ENCODE data around the gene NOC3L. TPM values are rescaled to one million over a fixed set of nuclear protein-coding genes. Genes with fewer than 3 reads are reported as not detected.
A peak's percentile ranks its signal among the peaks of the same experiment; 100 is the strongest.

The NOC3L gene
- total RNA-seq, 1 experiment from 2014 or later: 49.1 TPM

DNA sequence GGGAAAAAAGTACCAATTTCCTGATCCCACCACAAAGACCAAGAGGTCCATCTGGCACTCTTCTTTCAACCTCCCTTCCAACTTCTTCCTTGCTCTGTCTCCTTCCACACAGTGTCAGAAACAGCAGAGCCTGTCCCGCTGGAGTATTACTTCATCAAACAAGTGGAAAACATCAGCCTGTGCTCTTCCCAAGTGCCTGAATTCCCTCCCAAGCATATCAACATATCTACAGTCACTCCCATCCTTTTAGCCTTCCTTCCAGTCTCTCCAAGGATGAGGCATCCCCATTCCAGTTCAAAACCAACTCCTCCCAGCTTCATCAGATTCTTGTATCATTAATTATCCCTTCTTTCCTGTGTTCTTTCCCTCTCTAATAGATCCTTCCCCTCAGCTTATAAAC lies 1.7 kb upstream of the NOC3L start:
- no peak for DNase-seq (ENCODE audit: low read depth)

- DNase-seq (ENCODE audit: low read depth): no peak
Measured at GRCh38 chr10:94363251-94363565, 469 bp upstream of the NOC3L start.

- peak; percentile 21 for DNase-seq (ENCODE audit: low read depth)
Measured at GRCh38 chr10:94361171-94361794, 1.5 kb downstream of the NOC3L start.

- peak; percentile 96 for DNase-seq (ENCODE audit: low read depth)
Measured at GRCh38 chr10:94358480-94358879, 4.3 kb downstream of the NOC3L start.

DNA sequence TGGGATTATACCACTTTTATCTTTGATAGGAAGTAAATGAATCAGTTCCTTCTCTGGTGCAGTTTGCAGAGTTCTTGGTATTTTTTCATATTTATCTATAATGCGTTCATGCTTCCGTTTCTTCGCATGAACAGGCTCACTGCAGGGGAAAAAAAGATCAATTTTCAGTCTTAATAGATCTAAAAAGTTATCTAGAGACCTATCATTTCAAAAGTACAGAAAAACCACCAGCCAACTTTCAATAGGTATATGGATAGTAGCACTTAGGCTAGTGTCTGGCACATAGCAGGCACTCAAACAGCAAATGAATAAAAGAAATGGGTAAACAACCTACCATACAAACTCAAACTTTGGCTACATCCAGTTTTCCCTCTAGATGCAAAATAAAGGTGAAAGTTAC lies 5.5 kb downstream of the NOC3L start:
- no peak for DNase-seq (ENCODE audit: low read depth)

- DNase-seq (ENCODE audit: low read depth): no peak
Measured at GRCh38 chr10:94355841-94356240, 6.9 kb downstream of the NOC3L start.

DNA sequence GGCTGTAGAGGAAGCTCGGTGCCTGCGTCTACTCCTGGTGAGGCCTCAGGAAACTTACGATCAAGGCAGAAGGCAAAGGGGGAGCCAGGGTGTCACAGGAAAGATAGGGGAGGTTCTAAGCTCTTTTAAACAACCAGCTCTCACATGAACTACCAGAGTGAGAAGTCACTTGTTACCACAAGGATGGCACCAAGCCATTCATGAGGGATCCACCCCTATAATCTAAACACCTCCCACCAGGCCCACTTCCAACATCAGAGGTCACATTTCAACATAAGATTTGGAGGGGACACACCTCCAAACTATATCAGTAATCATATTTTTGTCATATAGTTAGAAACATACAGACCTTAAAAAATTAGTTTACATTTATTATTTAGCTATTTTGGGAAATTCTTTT lies 9.4 kb downstream of the NOC3L start:
- DNase-seq (ENCODE audit: low read depth): peak; percentile 5

DNA sequence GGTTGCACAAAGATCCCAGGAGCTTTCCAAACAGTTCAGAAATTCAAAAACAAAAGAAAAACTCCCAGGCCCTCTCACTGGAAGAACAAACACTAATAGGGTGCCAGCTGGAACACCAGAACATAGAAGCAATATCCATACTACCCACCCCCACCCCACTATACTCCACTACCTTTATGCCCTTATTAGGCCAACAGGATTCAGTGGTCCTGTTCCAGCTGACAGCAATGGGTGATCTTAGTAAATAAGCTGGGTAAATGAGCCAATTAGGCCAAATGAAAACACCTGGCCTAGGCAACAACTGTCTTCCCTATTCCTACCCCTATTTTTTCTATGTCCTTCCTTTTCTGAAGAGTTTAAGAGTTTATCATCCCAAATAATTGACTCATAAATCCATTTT lies 11.7 kb downstream of the NOC3L start:
- DNase-seq (ENCODE audit: low read depth): no peak

GRCh38 chr10:94350500-94350899 lies 12.2 kb downstream of the NOC3L start:
- DNase-seq (ENCODE audit: low read depth): peak; percentile 36

- no peak for DNase-seq (ENCODE audit: low read depth)
Measured at GRCh38 chr10:94349327-94349726, 13.4 kb downstream of the NOC3L start.

- no peak for DNase-seq (ENCODE audit: low read depth)
Measured at GRCh38 chr10:94344522-94345122, 18.1 kb downstream of the NOC3L start.

DNA sequence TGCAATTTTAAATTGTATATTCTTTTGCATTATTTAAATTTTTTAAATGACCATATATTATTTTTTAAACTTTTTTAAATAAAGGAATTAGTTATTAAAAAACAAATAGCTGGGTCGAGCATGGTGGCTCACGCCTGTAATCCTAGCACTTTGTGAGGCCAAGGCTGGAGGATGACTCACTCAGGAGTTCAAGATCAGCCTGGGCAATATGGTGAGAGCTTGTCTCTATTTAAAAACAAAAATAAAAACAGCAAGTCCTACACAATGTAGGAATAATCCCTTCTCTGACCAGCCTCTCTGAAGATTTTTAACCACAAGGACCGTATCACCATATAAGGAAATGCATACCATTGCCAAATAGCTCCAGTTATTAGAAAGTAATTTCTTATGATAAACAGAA lies 19.6 kb downstream of the NOC3L start:
- DNase-seq (ENCODE audit: low read depth): peak; percentile 18

GRCh38 chr10:94334857-94335256 lies 27.9 kb downstream of the NOC3L start:
- DNase-seq (ENCODE audit: low read depth): no peak

DNA sequence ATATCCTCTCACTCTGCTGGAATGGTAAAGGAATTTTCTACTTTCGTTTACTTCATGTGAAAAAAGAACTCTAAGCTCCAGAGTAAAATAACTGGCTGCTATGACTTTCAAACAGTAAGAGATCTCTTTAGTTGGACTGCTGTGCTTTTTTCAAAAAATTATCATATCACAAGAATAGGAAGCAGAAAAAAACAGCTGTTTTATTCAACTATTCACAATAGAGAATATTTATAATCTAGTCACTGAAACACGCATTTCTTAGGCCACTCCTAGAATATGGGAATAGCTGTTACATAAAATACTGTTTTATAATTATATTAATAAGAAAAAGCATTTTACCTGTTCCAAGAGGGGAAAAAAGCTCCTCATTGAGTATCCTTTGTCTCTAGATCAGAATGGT lies 29.7 kb downstream of the NOC3L start:
- no peak for DNase-seq (ENCODE audit: low read depth)

- DNase-seq (ENCODE audit: low read depth): no peak
Measured at GRCh38 chr10:94328613-94329012, 34.1 kb downstream of the NOC3L start.

DNA sequence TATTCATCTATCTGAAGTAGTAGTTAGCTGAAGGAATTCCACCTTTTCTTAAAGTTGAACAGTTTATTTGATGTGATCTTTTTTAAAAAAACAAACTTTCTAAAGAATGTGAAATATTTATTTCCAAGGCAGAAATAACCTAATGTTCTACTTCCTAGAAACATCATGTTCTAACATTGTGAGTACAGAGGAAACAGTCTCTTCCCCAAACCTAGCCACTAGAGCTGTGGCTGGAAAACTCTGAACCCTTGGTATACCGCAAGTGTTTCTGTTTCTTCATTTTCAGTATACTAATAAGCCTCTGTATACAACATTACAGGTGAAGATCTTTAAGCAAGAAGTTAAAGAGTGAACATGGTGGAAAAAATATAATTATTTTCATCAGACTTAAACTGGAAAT lies 35.1 kb downstream of the NOC3L start:
- DNase-seq (ENCODE audit: low read depth): no peak

GRCh38 chr10:94324609-94325233 lies 38.0 kb downstream of the NOC3L start:
- DNase-seq (ENCODE audit: low read depth): no peak

DNA sequence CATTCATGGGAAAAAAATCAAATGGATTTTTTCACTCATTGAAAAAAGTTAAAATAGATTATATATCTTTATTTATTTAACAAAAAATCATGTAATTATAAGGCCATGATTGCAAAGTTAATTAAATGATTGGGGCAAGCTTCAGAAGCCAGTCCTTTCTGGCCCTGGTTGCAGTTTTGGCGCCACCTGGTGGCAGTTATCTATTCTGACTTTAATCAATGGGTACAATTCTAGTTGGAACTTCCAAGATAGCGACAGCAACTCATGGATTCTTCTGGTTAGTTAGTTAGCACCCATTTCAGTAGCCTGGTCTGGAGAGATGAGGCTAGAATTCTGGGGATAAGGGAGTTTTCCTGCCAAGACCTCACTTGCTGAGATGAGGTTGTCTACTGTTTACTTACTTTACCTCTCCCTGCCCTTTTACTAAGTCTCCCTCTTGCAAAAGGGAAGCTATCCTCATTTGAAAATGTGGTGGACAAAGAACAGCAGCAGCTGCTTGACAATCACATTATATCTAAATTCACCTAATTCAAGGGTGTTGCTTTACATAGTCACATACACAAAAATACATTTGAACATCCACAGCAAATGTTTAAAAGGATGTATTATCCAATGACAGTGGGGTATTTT lies 42.3 kb downstream of the NOC3L start:
- DNase-seq (ENCODE audit: low read depth): peak; percentile 56

DNA sequence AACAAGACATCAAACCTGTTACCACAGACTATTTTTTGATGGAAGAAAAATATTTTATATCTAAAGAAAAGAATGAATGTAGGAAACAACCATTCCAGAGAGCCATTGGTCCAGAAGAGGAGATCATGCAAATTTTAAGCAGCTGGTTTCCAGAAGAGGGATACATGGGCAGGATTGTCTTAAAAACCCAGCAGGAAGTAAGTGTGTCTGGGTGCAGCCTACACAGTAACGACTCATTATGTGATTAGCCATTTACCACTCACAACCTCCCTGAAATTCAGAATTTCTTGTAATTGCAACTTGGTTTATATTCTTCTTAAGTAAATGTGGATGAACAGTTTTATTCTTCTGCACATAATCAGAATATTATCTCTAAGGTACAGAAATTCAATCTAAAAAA lies 46.2 kb downstream of the NOC3L start:
- DNase-seq (ENCODE audit: low read depth): no peak

GRCh38 chr10:94315975-94316464 lies 46.7 kb downstream of the NOC3L start:
- no peak for DNase-seq (ENCODE audit: low read depth)

GRCh38 chr10:94315024-94315451 lies 47.7 kb downstream of the NOC3L start:
- no peak for DNase-seq (ENCODE audit: low read depth)

- no peak for DNase-seq (ENCODE audit: low read depth)
Measured at GRCh38 chr10:94310369-94310768, 52.4 kb downstream of the NOC3L start.

DNA sequence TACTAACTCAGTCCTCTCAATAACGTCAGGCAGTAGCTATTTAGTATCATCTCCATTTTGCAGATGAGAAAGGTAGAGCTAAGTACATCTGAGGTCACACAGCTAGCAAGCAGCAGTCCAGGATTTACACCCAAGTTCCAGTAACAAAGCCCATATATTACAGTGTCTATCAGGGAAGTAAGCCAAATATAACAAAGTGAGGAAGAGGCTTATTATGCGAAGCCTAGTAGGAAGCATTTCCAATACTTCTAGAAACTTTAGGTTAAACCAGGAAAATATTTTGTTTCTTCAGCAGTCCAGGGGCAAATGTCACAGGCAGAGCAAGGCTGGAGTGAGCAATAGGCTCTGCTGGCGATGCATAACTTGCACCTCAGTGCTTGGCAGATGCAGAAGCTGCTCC lies 53.9 kb downstream of the NOC3L start:
- DNase-seq (ENCODE audit: low read depth): no peak
